Measurements from ENCODE around the gene AHNAK.

Gene AHNAK

GRCh38 chr11:62491571-62492329, 54.9 kb downstream of the AHNAK start:
- Mint-ChIP-seq H3K27me3 (ENCODE audit: low read depth, poor library complexity) (peaks cover 3% of the 10 kb centered on the region), H3K36me3 (ENCODE audit: low read depth) (no peaks in the 10 kb centered on the region), H3K4me1 (peaks cover 18% of the 10 kb centered on the region), H3K9me3 (no peaks in the 10 kb centered on the region), H3K4me3 (no peak overlapping the region), H3K27ac (no peak overlapping the region)
- TF ChIP-seq, protein P1, sequence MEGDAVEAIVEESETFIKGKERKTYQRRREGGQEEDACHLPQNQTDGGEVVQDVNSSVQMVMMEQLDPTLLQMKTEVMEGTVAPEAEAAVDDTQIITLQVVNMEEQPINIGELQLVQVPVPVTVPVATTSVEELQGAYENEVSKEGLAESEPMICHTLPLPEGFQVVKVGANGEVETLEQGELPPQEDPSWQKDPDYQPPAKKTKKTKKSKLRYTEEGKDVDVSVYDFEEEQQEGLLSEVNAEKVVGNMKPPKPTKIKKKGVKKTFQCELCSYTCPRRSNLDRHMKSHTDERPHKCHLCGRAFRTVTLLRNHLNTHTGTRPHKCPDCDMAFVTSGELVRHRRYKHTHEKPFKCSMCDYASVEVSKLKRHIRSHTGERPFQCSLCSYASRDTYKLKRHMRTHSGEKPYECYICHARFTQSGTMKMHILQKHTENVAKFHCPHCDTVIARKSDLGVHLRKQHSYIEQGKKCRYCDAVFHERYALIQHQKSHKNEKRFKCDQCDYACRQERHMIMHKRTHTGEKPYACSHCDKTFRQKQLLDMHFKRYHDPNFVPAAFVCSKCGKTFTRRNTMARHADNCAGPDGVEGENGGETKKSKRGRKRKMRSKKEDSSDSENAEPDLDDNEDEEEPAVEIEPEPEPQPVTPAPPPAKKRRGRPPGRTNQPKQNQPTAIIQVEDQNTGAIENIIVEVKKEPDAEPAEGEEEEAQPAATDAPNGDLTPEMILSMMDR (IDR thresholded peaks at IDR 0.05): no peak
- no peak for DNase-seq

GRCh38 chr11:62489204-62489603, 57.4 kb downstream of the AHNAK start:
- Mint-ChIP-seq H3K4me3 (no peak overlapping the region), H3K27ac (no peak overlapping the region)

DNA sequence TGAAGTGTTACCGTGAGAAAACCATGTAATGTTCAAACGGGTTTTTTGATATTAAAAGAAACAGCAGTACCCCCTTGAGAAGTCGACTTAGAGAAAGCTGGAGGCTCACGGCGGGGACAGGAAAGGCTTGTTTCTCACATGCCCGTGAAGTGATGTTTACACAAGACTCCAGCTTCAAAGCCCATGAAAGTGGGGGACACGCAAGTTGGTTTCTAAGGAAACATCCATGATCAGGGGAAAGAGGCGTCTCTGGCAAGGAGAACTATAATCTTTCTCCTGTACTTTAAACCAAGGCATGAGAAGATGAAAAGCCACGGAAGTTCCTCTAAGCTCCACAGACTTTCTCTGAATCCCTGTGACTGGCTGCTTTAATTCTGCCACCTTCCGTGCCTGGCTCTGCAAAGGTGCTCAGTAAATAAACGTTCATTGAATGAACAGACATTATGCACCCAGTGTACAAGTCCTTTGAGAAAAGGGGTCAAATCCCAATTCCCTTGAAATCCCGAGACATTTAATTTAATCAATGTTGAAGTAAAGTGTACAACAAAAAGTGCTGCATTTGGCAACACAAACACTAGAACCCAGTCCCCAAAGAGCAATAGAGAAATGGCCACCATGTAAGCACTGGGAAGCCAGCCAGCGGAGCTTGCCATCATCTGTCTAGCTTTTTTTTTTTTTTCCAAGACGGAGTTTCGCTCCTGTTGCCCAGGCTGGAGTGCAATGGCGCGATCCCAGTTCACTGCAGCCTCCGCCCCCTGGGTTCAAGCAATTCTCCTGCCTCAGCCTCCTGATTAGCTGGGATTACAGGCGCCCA, 58.7 kb downstream of the AHNAK start:
- no peak for DNase-seq
- peaks cover 4% of the 10 kb centered on the region for H3K9me3 Mint-ChIP-seq
- peaks cover 30% of the 10 kb centered on the region for H3K4me1 Mint-ChIP-seq
- peak overlapping the region; percentile 58 for H3K27ac Mint-ChIP-seq
- H3K4me3 Mint-ChIP-seq: no peak overlapping the region
- H3K27me3 Mint-ChIP-seq (ENCODE audit: low read depth, poor library complexity): peaks cover 3% of the 10 kb centered on the region
- no peaks in the 10 kb centered on the region for H3K36me3 Mint-ChIP-seq (ENCODE audit: low read depth)
- TF ChIP-seq, protein P1 (IDR thresholded peaks at IDR 0.05): no peak

More at GRCh38 chr11:62489204-62489603, 57.4 kb downstream of the AHNAK start:
- no peak for DNase-seq
- peaks cover 4% of the 10 kb centered on the region for H3K9me3 Mint-ChIP-seq
- peaks cover 3% of the 10 kb centered on the region for H3K27me3 Mint-ChIP-seq (ENCODE audit: low read depth, poor library complexity)
- H3K36me3 Mint-ChIP-seq (ENCODE audit: low read depth): no peaks in the 10 kb centered on the region
- TF ChIP-seq, protein P1 (IDR thresholded peaks at IDR 0.05): no peak
- H3K4me1 Mint-ChIP-seq: peaks cover 25% of the 10 kb centered on the region

DNA sequence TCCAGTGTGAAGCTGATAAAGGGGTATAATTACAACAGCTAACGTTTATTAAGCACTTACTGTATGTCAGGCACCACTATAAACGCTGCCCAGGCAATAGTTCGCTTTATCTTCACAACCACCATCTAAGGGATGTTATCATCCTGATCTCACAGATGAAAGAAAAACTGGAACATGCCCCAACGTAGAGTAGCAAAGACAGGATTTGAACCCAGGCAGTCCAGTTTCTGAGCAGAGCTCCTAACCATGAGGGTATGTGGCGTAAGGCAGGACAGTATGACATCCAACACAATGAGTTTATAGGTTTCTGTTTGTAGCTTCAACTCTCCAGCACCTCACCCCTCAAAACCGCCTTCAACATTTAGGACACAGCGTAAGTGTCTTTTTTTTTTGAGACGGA, 59.5 kb downstream of the AHNAK start:
- peak overlapping the region; percentile 58 for H3K27ac Mint-ChIP-seq

GRCh38 chr11:62484352-62484751, 62.3 kb downstream of the AHNAK start:
- Mint-ChIP-seq H3K4me3 (no peak overlapping the region), H3K27me3 (ENCODE audit: low read depth, poor library complexity) (no peaks in the 10 kb centered on the region), H3K27ac (peak overlapping the region; percentile 83), H3K4me1 (peaks cover 52% of the 10 kb centered on the region), H3K9me3 (peaks cover 4% of the 10 kb centered on the region), H3K36me3 (ENCODE audit: low read depth) (no peaks in the 10 kb centered on the region)
- DNase-seq: no peak
- TF ChIP-seq, protein P1 (IDR thresholded peaks at IDR 0.05): no peak

More for the DNA sequence above, 59.5 kb downstream of the AHNAK start:
- peaks cover 3% of the 10 kb centered on the region for H3K27me3 Mint-ChIP-seq (ENCODE audit: low read depth, poor library complexity)
- TF ChIP-seq, protein P1 (IDR thresholded peaks at IDR 0.05): no peak
- H3K36me3 Mint-ChIP-seq (ENCODE audit: low read depth): no peaks in the 10 kb centered on the region
- no peak overlapping the region for H3K4me3 Mint-ChIP-seq
- peaks cover 4% of the 10 kb centered on the region for H3K9me3 Mint-ChIP-seq
- no peak for DNase-seq
- H3K4me1 Mint-ChIP-seq: peaks cover 37% of the 10 kb centered on the region

All from nephron progenitor cell (in vitro differentiated cells).